PC-9 (cell line): ENCODE data around the gene KRTAP5-11.

Experiments used
- EZH2 ChIP-seq: fragments of 200-600 bp; sonication (generic); IDR thresholded peaks from 2 replicates; pipeline ENCODE4 v1.8.0; 2017; ENCODE audit warnings: antibody characterized with exemption, low read depth
- TF ChIP-seq, protein P1 (sequence below): fragments of 200-600 bp; sonication (generic); conservative IDR thresholded peaks from 2 replicates; pipeline ENCODE4 v1.6.1; 2017; ENCODE audit warnings: mixed run types, antibody characterized with exemption, mild to moderate bottlenecking, moderate library complexity

DNA sequence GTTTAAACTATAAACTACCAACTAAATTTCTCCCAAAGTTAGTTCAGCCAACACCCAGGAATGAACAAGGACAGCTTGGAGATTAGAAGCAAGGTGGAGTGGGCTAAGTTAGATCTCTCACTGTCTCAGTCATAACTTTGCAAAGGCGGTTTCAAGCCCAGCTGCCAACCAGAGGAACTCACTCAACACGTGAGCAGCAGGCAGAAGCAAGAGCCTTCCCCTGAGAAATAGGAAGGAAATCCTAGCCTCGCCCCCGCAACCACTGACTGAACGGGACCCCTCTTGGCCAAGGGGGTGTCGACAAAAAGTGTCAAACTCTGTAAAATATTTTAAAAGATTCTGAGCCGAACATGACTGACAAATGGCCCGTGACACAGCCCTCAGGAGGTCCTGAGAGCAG lies 38.8 kb downstream of the KRTAP5-11 start:
- TF ChIP-seq, protein P1, sequence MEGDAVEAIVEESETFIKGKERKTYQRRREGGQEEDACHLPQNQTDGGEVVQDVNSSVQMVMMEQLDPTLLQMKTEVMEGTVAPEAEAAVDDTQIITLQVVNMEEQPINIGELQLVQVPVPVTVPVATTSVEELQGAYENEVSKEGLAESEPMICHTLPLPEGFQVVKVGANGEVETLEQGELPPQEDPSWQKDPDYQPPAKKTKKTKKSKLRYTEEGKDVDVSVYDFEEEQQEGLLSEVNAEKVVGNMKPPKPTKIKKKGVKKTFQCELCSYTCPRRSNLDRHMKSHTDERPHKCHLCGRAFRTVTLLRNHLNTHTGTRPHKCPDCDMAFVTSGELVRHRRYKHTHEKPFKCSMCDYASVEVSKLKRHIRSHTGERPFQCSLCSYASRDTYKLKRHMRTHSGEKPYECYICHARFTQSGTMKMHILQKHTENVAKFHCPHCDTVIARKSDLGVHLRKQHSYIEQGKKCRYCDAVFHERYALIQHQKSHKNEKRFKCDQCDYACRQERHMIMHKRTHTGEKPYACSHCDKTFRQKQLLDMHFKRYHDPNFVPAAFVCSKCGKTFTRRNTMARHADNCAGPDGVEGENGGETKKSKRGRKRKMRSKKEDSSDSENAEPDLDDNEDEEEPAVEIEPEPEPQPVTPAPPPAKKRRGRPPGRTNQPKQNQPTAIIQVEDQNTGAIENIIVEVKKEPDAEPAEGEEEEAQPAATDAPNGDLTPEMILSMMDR, result no peak
- TF ChIP-seq EZH2, result no peak
